Karpas-422 (cell line): ENCODE measurements around the gene STUB1. TPM values are rescaled to one million over a fixed set of nuclear protein-coding genes. Genes with fewer than 3 reads are reported as not detected.

Experiments
- DNase-seq: peaks from one replicate; pipeline ENCODE4 v3.0.0-alpha.2; 2015
- H2AFZ ChIP-seq: fragments of 200-600 bp; sonication (generic); 2 replicates; pipeline ENCODE4 v1.6.1; 2014; ENCODE audit warnings: antibody characterized with exemption, low read length, mixed read lengths
- H3K27ac ChIP-seq: fragments of 200-600 bp; sonication (generic); 2 replicates; pipeline ENCODE4 v1.5.1; 2014; ENCODE audit warnings: mild to moderate bottlenecking, low read length, moderate library complexity
- H3K27me3 ChIP-seq: fragments of 200-600 bp; sonication (generic); 2 replicates; pipeline ENCODE4 v1.6.1; 2014; ENCODE audit warnings: low read length, mixed read lengths
- H3K36me3 ChIP-seq: fragments of 200-600 bp; sonication (generic); 2 replicates; pipeline ENCODE4 v1.6.1; 2014; ENCODE audit warnings: low read length, mixed read lengths; ENCODE audit not compliant: insufficient read depth
- H3K4me1 ChIP-seq: fragments of 200-600 bp; sonication (generic); 2 replicates; pipeline ENCODE4 v1.6.1; 2014; ENCODE audit warnings: mild to moderate bottlenecking, low read length, mixed read lengths
- H3K4me2 ChIP-seq: fragments of 200-600 bp; sonication (generic); 2 replicates; pipeline ENCODE4 v1.6.1; 2014; ENCODE audit warnings: low read length, low read depth, mild to moderate bottlenecking; ENCODE audit not compliant: poor library complexity, severe bottlenecking
- H3K4me3 ChIP-seq: fragments of 200-600 bp; sonication (generic); 2 replicates; pipeline ENCODE4 v1.5.1; 2014; ENCODE audit warnings: mild to moderate bottlenecking, antibody characterized with exemption, low read length, mixed read lengths
- H3K79me2 ChIP-seq: fragments of 200-600 bp; sonication (generic); 2 replicates; pipeline ENCODE4 v1.6.1; 2014; ENCODE audit warnings: mild to moderate bottlenecking, low read length, mixed read lengths
- H3K9ac ChIP-seq: fragments of 200-600 bp; sonication (generic); 2 replicates; pipeline ENCODE4 v1.6.0; 2014; ENCODE audit warnings: low read length
- H3K9me2 ChIP-seq: fragments of 200-600 bp; sonication (generic), shearing (Covaris generic); replicated peaks from 2 replicates; pipeline ENCODE4 v1.6.0; 2014; ENCODE audit warnings: mild to moderate bottlenecking, low read length, moderate library complexity; ENCODE audit not compliant: insufficient read depth
- H3K9me3 ChIP-seq: fragments of 300-700, 200-600 bp; sonication (generic); 2 replicates; pipeline ENCODE4 v1.6.1; 2014; ENCODE audit warnings: low read length, mixed read lengths
- H4K20me1 ChIP-seq: fragments of 200-600 bp; sonication (generic); 2 replicates; pipeline ENCODE4 v1.6.1; 2014; ENCODE audit warnings: mild to moderate bottlenecking, antibody characterized with exemption, low read length, low read depth; ENCODE audit not compliant: insufficient read depth
- total RNA-seq: library from RNA; depleted of rRNA; stranded (reverse); fragments of >200 nt; shearing (Covaris generic); gene quantifications from 2 replicates; pipeline ENCODE4 v1.2.3, GENCODE V29; 2014; ENCODE audit warnings: low replicate concordance

Gene STUB1
- total RNA-seq, 1 experiment from 2014 or later, result 145 TPM

- H3K36me3 ChIP-seq, result 0 out of 2 replicates have a peak, but pooled peaks cover 4% of the 10 kb centered on the region
- H4K20me1 ChIP-seq, result peaks cover 7% of the 10 kb centered on the region; the same call in 1 of the 2 replicates
- H3K4me3 ChIP-seq, result peak overlapping the region; percentile 99
- H3K27me3 ChIP-seq, result no peaks in the 10 kb centered on the region
- H3K9ac ChIP-seq, result peak overlapping the region; percentile 95
- H3K79me2 ChIP-seq, result peaks cover 20% of the 10 kb centered on the region
- no peaks in the 10 kb centered on the region for H3K9me3 ChIP-seq
- peak overlapping the region; percentile 97 for H3K4me2 ChIP-seq
- H3K9me2 ChIP-seq, result no peaks in the 10 kb centered on the region
- peak; percentile 65 for DNase-seq
- 0 out of 2 replicates have a peak overlapping the region, but pooled peaks have one; percentile 35 for H2AFZ ChIP-seq
- peak overlapping the region; percentile 44; the same call in 1 of the 2 replicates for H3K27ac ChIP-seq
- H3K4me1 ChIP-seq, result peaks cover 31% of the 10 kb centered on the region
Measured at GRCh38 chr16:635573-636205, 44.5 kb upstream of the STUB1 start.

GRCh38 chr16:636206-637080 is 43.8 kb upstream of the STUB1 start, which contains the start of gene METTL26:
METTL26 (minus strand) TSS chr16:636305; CDS start chr16:636290, 15 bp downstream.
- H3K27me3 ChIP-seq, result no peaks in the 10 kb centered on the region
- peak; percentile 97 for DNase-seq
- peaks cover 32% of the 10 kb centered on the region for H3K4me1 ChIP-seq
- peak within 1 kb of the TSS; percentile 99 for H3K4me3 ChIP-seq
- H3K9me2 ChIP-seq, result no peaks in the 10 kb centered on the region
- 0 out of 2 replicates have a peak, but pooled peaks cover 4% of the 10 kb centered on the region for H3K36me3 ChIP-seq
- H4K20me1 ChIP-seq, result peaks cover 7% of the 10 kb centered on the region; the same call in 1 of the 2 replicates
- peak within 1 kb of the TSS; percentile 95 for H3K9ac ChIP-seq
- peaks cover 23% of the 10 kb centered on the region for H3K79me2 ChIP-seq
- no peaks in the 10 kb centered on the region for H3K9me3 ChIP-seq
- peak within 1 kb of the TSS; percentile 97 for H3K4me2 ChIP-seq
- H3K27ac ChIP-seq, result peak within 1 kb of the TSS; percentile 74
- peak within 1 kb of the TSS; percentile 96 for H2AFZ ChIP-seq

- no peaks in the 10 kb centered on the region for H3K27me3 ChIP-seq
- no peak for DNase-seq
- H2AFZ ChIP-seq, result peak overlapping the region; percentile 96; the same call in 1 of the 2 replicates
- H3K9me3 ChIP-seq, result no peaks in the 10 kb centered on the region
- H3K36me3 ChIP-seq, result 0 out of 2 replicates have a peak, but pooled peaks cover 4% of the 10 kb centered on the region
- H3K4me1 ChIP-seq, result peaks cover 32% of the 10 kb centered on the region
- H4K20me1 ChIP-seq, result peaks cover 7% of the 10 kb centered on the region; the same call in 1 of the 2 replicates
- H3K79me2 ChIP-seq, result peaks cover 29% of the 10 kb centered on the region
- H3K27ac ChIP-seq, result peak overlapping the region; percentile 74; the same call in 1 of the 2 replicates
- H3K4me3 ChIP-seq, result peak overlapping the region; percentile 99
- H3K9ac ChIP-seq, result peak overlapping the region; percentile 95
- peak overlapping the region; percentile 97 for H3K4me2 ChIP-seq
- no peaks in the 10 kb centered on the region for H3K9me2 ChIP-seq
Measured at GRCh38 chr16:637081-638018, 42.9 kb upstream of the STUB1 start.

GRCh38 chr16:638034-638543 is 42.1 kb upstream of the STUB1 start:
- H2AFZ ChIP-seq, result no peak overlapping the region
- H3K9me2 ChIP-seq, result no peaks in the 10 kb centered on the region
- H3K9ac ChIP-seq, result no peak overlapping the region
- DNase-seq, result no peak
- H3K9me3 ChIP-seq, result no peaks in the 10 kb centered on the region
- peaks cover 11% of the 10 kb centered on the region; the same call in 1 of the 2 replicates for H4K20me1 ChIP-seq
- no peak overlapping the region for H3K27ac ChIP-seq
- peaks cover 37% of the 10 kb centered on the region for H3K4me1 ChIP-seq
- peaks cover 36% of the 10 kb centered on the region for H3K79me2 ChIP-seq
- H3K36me3 ChIP-seq, result 0 out of 2 replicates have a peak, but pooled peaks cover 4% of the 10 kb centered on the region
- no peak overlapping the region for H3K4me2 ChIP-seq
- H3K27me3 ChIP-seq, result no peaks in the 10 kb centered on the region
- no peak overlapping the region for H3K4me3 ChIP-seq

- peak overlapping the region; percentile 51 for H3K9ac ChIP-seq
- DNase-seq, result no peak
- H3K79me2 ChIP-seq, result peaks cover 44% of the 10 kb centered on the region
- H3K9me2 ChIP-seq, result no peaks in the 10 kb centered on the region
- peak overlapping the region; percentile 29 for H3K4me2 ChIP-seq
- H3K4me3 ChIP-seq, result no peak overlapping the region
- H3K36me3 ChIP-seq, result 0 out of 2 replicates have a peak, but pooled peaks cover 4% of the 10 kb centered on the region
- H2AFZ ChIP-seq, result no peak overlapping the region
- no peaks in the 10 kb centered on the region for H3K27me3 ChIP-seq
- H3K4me1 ChIP-seq, result peaks cover 44% of the 10 kb centered on the region
- no peaks in the 10 kb centered on the region for H3K9me3 ChIP-seq
- peak overlapping the region; percentile 62 for H3K27ac ChIP-seq
- H4K20me1 ChIP-seq, result peaks cover 11% of the 10 kb centered on the region; the same call in 1 of the 2 replicates
Measured at GRCh38 chr16:638836-639235, 41.4 kb upstream of the STUB1 start.

- Histone ChIP-seq H3K27me3 (no peaks in the 10 kb centered on the region), H3K36me3 (peaks cover 3% of the 10 kb centered on the region; the same call in 1 of the 2 replicates), H3K4me3 (peak overlapping the region; percentile 95), H3K27ac (0 out of 2 replicates have a peak overlapping the region, but pooled peaks have one; percentile 35), H4K20me1 (0 out of 2 replicates have a peak, but pooled peaks cover 8% of the 10 kb centered on the region), H3K79me2 (peaks cover 43% of the 10 kb centered on the region), H3K9me2 (no peaks in the 10 kb centered on the region), H2AFZ (no peak overlapping the region), H3K4me1 (peaks cover 52% of the 10 kb centered on the region), H3K4me2 (peak overlapping the region; percentile 89), H3K9ac (peak overlapping the region; percentile 96), H3K9me3 (no peaks in the 10 kb centered on the region)
- no peak for DNase-seq
Measured at GRCh38 chr16:640614-641013, 39.6 kb upstream of the STUB1 start.
